BJ (cell line): ENCODE data around the gene MBNL3. TPM values are rescaled to one million over a fixed set of nuclear protein-coding genes. Genes with fewer than 3 reads are reported as not detected.

ENCODE experiments used
- CTCF ChIA-PET: fragments of 350-600 bp; formaldehyde crosslinking; extraction: SDS; loops from one replicate; lab custom pipeline; 2021; ENCODE audit warnings: antibody characterized with exemption, inconsistent platforms; lab: Yijun Ruan, JAX
- POLR2A ChIA-PET: fragments of 300-600 bp; sonication (Branson Sonifier 250); formaldehyde crosslinking; extraction: SDS; loops from one replicate; lab custom pipeline; 2021; ENCODE audit warnings: antibody characterized with exemption; lab: Charles Lee
- DNase-seq: peaks from one replicate; pipeline ENCODE4 v3.0.0-alpha.2; 2011; ENCODE audit warnings: low read depth
- H3K27me3 ChIP-seq: 2 replicates; pipeline ENCODE4 v1.6.0; 2011; ENCODE audit warnings: low read length; ENCODE audit not compliant: control insufficient read depth, insufficient read depth
- H3K36me3 ChIP-seq: 2 replicates; pipeline ENCODE4 v1.5.1; 2011; ENCODE audit warnings: low read length; ENCODE audit not compliant: control insufficient read depth, insufficient read depth
- H3K4me3 ChIP-seq: 2 replicates; pipeline ENCODE4 v1.5.1; 2011; ENCODE audit warnings: low read depth, mild to moderate bottlenecking, control low read depth, low read length
- polyA plus RNA-seq: library from polyadenylated mRNA; depleted of rRNA; stranded (reverse); fragments of >200 nt; gene quantifications from 2 replicates; pipeline ENCODE4 v1.2.3, GENCODE V29; 2011
- TF ChIP-seq, protein P1 (sequence below): IDR thresholded peaks from 2 replicates; pipeline ENCODE4 v1.5.1; 2011; ENCODE audit warnings: low read depth, mild to moderate bottlenecking, control low read depth, inconsistent platforms, low read length, moderate library complexity; ENCODE audit not compliant: insufficient read depth

The MBNL3 gene
- polyA plus RNA-seq, 1 experiment: 1.3 TPM

DNA sequence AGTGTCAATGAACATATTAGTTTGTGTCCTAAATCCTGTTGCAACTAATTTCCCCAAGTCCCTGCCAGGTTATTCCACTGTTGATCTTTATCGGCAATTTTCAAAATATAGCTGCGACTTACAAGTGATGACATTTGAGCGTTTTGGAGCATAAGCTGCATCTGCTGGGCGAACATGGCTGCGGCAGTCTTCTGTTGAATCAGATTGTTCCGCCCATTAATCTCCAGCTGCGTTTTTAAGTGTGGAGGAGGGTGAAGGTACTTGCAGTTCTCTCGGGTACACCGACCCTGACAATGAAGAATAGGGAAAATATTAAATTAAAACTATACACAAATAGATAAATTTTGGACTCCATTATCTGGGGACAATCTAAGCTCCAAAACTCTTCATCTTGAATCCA lies 82.7 kb downstream of the MBNL3 start:
- DNase-seq: no peak
- ChIA-PET CTCF (no interaction called here), POLR2A (no interaction called here)
- Histone ChIP-seq H3K27me3 (no peaks in the 10 kb centered on the region), H3K4me3 (no peak overlapping the region), H3K36me3 (no peaks in the 10 kb centered on the region)
- TF ChIP-seq, protein P1, sequence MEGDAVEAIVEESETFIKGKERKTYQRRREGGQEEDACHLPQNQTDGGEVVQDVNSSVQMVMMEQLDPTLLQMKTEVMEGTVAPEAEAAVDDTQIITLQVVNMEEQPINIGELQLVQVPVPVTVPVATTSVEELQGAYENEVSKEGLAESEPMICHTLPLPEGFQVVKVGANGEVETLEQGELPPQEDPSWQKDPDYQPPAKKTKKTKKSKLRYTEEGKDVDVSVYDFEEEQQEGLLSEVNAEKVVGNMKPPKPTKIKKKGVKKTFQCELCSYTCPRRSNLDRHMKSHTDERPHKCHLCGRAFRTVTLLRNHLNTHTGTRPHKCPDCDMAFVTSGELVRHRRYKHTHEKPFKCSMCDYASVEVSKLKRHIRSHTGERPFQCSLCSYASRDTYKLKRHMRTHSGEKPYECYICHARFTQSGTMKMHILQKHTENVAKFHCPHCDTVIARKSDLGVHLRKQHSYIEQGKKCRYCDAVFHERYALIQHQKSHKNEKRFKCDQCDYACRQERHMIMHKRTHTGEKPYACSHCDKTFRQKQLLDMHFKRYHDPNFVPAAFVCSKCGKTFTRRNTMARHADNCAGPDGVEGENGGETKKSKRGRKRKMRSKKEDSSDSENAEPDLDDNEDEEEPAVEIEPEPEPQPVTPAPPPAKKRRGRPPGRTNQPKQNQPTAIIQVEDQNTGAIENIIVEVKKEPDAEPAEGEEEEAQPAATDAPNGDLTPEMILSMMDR: no peak

DNA sequence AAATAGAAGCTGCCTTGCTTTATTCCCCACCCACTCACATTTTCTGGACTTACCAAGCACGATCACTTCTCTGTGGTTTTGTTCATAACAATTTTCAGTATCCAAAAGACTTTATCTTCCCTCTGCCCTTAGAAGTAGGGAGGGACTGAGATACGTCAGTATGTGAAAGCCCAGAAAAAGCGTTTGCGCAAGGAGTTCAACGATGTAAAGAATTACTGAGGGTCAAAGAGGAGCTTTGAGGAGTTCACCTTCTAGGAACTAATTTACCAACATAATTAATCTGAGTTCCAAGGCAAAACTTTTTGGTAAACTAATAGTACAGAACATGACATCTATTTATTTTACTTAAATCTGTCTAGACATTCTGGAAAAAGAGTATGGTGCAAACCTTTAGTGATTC lies 84.6 kb downstream of the MBNL3 start:
- Histone ChIP-seq H3K27me3 (no peaks in the 10 kb centered on the region), H3K4me3 (no peak overlapping the region), H3K36me3 (no peaks in the 10 kb centered on the region)
- TF ChIP-seq, protein P1: no peak
- CTCF ChIA-PET: no interaction called here
- DNase-seq: no peak
- POLR2A ChIA-PET: no interaction called here

DNA sequence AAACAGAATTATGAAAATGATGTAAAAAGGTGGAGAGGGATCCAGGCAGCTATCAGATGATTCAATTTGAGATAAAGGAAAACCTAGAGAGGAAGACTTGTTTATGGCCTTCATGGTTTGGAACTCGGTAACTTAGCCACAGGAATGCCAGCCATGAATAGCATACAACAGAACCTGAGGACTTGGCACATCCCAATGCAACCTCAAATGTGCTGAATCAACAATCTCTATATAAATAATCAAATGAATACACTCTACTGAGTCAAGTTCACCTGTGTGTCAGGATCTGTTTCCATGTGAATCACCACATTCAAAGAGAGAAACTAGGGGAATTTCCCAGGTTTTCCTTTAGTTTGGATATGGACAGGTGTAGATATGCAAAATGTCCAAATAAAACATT lies 86.9 kb downstream of the MBNL3 start:
- DNase-seq: no peak
- CTCF ChIA-PET: no interaction called here
- TF ChIP-seq, protein P1: no peak
- no peaks in the 10 kb centered on the region for H3K27me3 ChIP-seq
- no peaks in the 10 kb centered on the region for H3K36me3 ChIP-seq
- POLR2A ChIA-PET: no interaction called here
- no peak overlapping the region for H3K4me3 ChIP-seq

DNA sequence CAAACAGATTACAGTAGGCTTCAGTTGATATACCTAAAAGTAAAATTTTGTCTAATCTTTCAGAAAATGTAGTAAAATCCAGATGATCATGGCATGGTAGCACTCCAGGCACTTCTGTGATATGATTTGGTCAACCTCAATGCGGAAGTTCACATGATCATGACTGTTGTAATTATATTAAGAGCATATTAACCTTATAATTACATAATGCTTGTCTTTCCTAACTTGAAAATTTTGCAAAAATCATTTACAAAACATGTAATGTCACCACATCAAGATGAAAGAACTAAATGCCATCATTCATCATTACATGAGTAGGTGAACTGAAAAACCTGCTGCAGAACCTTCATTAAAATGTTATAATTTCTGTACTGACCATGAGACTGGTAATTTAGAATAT lies 88.1 kb downstream of the MBNL3 start:
- no peak for DNase-seq
- Histone ChIP-seq H3K4me3 (no peak overlapping the region), H3K36me3 (no peaks in the 10 kb centered on the region), H3K27me3 (no peaks in the 10 kb centered on the region)
- POLR2A ChIA-PET: no interaction called here
- CTCF ChIA-PET: no interaction called here
- TF ChIP-seq, protein P1: no peak

DNA sequence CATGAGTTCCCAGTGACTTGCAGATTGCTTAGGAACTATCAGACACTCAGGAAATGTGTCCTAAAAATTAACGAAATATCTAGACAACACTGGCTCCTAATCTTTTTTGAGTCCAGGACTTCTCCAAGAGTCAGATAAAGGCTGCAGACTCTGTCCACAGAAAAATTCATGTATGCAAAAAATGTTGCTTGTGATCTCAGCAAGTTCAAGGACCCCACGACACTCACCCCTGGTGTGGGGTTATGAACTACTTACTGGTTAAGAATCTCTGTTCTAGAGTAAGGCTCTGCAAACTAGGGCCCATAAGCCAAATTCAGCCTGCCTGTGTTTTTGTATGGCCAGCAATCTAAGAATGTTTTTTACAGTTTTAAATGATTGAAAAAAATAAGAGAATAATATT lies 93.2 kb downstream of the MBNL3 start:
- TF ChIP-seq, protein P1: no peak
- Histone ChIP-seq H3K36me3 (no peaks in the 10 kb centered on the region), H3K27me3 (no peaks in the 10 kb centered on the region), H3K4me3 (no peak overlapping the region)
- no peak for DNase-seq
- CTCF ChIA-PET: no interaction called here
- POLR2A ChIA-PET: no interaction called here
